IPS DF 6.9 (cell line): ENCODE results near the gene NXNL2.

Experiments
- DNase-seq: peaks from one replicate; pipeline ENCODE4 v3.0.0-alpha.2; 2013; ENCODE audit warnings: low read depth, low spot score
- H3K27ac ChIP-seq: one replicate; pipeline ENCODE4 v1.5.1; 2013; ENCODE audit warnings: low read length, control low read depth
- H3K27me3 ChIP-seq: 2 replicates; pipeline ENCODE4 v1.6.1; 2013; ENCODE audit warnings: mild to moderate bottlenecking, low read length; ENCODE audit not compliant: control insufficient read depth, insufficient read depth
- H3K36me3 ChIP-seq: 2 replicates; pipeline ENCODE4 v1.6.1; 2013; ENCODE audit warnings: low read length; ENCODE audit not compliant: control insufficient read depth, insufficient read depth
- H3K4me1 ChIP-seq: 2 replicates; pipeline ENCODE4 v1.6.1; 2013; ENCODE audit warnings: low read length; ENCODE audit not compliant: control insufficient read depth, insufficient read depth
- H3K4me3 ChIP-seq: 2 replicates; pipeline ENCODE4 v1.5.1; 2013; ENCODE audit warnings: mild to moderate bottlenecking, low read length
- H3K9me3 ChIP-seq: 2 replicates; pipeline ENCODE4 v1.6.1; 2013; ENCODE audit warnings: low read length, inconsistent platforms; ENCODE audit not compliant: control insufficient read depth, insufficient read depth
- WGBS: extraction: QIAGEN DNeasy Blood & Tissue Kit; methylation state at CpG from one replicate; pipeline ENCODE4 v1.1.7; 2013; ENCODE audit warnings: mixed read lengths, missing lambda C conversion rate; ENCODE audit not compliant: insufficient read length, insufficient coverage; 5-methylcytosine and 5-hydroxymethylcytosine counted together

Gene NXNL2

GRCh38 chr9:88590558-88591146 is 55.7 kb downstream of the NXNL2 start:
- WGBS: no CpG with 5 or more reads among the region's 14 CpGs
- DNase-seq: peak; percentile 52
- H3K4me1 ChIP-seq: peaks cover 2% of the 10 kb centered on the region; the same call in 1 of the 2 replicates
- H3K9me3 ChIP-seq: no peaks in the 10 kb centered on the region
- no peaks in the 10 kb centered on the region for H3K27me3 ChIP-seq
- H3K36me3 ChIP-seq: no peaks in the 10 kb centered on the region
- H3K27ac ChIP-seq: no peak overlapping the region
- H3K4me3 ChIP-seq: no peak overlapping the region

DNA sequence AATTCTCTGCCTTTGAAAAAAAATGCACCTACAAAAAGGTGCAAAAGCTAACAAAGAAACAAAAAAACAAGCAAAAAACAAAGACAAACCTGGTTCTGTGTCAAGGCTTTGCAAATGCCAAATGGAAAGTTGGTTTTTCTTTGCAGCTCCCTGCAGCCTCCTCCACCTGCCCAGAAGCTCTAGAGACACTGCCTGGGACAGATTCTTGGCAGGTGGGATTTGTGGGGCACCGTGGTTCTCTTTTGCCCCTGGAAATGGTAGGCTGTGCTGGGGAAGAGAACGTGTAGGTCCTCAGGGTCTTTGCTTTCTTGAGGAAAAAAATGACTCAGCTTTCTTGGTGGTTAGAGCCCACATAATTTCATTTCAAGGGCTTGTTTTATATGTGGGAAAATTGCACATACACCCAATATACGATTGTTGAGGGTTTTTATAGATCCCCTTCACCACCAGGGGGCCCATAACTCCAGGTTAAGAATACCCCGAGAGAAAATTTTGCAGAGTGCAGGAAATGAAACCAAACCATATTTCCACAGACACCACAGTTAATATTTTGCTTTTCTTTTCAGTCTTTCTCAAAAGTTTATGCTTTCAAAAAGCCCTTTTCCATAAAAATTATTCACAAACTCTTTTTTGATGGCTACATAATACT is 58.7 kb downstream of the NXNL2 start:
- Histone ChIP-seq H3K27ac (no peak overlapping the region), H3K27me3 (no peaks in the 10 kb centered on the region), H3K36me3 (no peaks in the 10 kb centered on the region), H3K4me3 (no peak overlapping the region), H3K9me3 (no peaks in the 10 kb centered on the region), H3K4me1 (peaks cover 2% of the 10 kb centered on the region; the same call in 1 of the 2 replicates)
- no peak for DNase-seq
- WGBS: no CpG with 5 or more reads among the region's 4 CpGs
